ENCODE measurements around the gene ESR2. TPM values are rescaled to one million over a fixed set of nuclear protein-coding genes. Genes with fewer than 3 reads are reported as not detected.
"Not testable (repeated sequence)": the region's sequence is repeated elsewhere in the genome, so short reads cannot be mapped to it uniquely, and the experiment has no call there.

The ESR2 gene
- total RNA-seq, 1 donor from 2014 or later: 0.34 TPM

DNA sequence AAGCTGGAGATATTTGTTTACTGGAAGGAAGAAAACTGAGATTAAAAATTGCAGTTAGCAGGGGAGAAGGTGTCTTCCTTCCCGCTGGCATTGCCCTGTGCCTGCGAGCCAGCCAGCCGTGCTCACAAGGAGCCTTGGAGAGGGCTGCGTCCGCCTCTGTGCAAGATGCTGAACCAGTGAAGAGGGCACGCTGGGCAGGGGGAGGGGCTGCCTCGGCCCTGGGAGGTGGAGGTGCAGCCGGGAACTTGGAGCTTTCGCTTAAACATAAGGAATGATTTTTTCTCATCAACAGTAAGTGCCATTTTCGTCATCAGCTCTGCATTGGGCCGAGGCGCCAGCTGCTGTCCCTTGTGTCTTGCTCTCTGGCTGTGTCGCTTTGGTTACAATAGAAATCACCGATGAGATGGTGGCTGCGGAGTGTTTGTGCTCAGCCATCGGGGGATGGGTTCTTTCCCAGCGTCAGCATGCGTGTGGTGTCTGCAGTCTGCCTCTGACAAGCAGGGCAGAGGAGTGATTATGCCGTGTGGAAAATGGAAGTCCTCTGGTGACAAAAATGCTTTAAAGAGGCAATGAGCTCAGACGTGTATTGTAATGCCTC, 97.3 kb downstream of the ESR2 start:
- DNase-seq: no peak

DNA sequence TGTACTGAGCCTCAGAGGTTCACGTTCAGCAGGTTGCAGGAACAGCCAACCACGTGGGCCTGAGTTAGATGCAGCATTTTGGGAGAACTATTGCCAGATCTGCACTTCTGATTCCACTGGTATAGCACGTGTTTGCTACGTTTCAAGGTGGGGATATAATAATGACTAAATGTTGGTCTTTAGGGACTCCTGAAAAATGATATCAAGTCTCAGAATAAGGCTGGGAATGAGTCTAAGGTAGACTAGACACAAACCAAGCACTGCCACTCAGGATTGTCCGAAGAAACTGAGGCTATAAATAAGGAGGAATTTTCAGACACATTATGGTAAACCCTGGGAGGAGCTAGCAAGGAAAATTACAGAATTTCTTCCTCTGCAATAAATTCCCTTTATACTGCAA, 98.1 kb downstream of the ESR2 start:
- DNase-seq: no peak

DNA sequence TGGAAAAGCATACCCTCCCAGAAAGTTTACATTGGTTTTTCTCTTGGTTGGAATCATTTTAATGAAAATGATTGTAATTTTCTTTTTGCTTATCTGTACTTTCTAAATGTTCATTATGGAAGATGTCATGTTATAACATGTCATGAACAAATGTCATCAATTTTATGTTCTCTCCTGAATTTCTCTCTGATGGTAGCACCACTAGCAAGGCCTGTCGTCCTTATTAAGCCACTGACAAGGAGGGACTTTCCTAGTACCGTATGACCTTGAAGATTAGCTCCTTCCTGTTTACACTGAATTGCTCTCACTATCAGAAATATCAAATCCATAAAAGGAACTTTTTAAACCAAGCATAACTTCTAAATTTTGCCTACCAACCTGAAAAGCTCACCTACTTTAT, 99.0 kb downstream of the ESR2 start:
- DNase-seq: peak; percentile 25

DNA sequence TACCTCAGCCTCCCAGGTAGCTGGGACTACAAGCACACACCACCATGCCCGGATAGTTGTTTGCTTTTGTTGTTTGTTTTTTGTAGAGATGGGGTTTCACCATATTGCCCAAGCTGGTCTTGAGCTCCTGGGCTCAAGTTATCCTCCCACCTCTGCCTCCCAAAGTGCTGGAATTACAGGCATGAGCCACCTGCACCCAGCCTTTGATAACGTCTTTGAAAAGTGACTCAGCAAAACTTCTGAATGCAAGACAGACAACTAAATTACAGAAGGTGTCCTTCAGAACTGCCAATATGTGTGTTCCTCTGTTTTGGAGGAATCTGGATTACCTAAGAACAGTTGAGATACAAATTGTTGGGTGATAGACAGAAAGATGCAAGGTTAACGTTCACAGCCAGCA, 99.8 kb downstream of the ESR2 start:
- DNase-seq: no peak

DNA sequence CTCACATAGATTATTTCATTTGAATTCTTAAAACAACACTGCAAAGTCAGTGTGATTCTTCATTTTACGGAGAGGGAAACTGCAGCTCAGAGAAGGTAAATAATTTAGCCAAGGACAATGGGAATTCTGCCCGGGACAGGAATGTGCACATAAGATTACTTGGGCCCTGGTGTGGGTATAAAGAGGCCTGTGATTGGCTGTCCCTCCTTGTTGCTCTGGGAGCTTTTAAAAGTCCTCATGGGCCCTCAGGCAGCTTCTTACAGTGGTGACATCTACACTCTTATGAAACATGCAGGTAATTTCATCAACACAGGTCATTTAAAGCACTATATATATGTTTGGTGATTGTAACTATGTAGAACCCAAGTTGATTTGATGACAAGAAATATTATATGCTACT, 100.3 kb downstream of the ESR2 start:
- no peak for DNase-seq

DNA sequence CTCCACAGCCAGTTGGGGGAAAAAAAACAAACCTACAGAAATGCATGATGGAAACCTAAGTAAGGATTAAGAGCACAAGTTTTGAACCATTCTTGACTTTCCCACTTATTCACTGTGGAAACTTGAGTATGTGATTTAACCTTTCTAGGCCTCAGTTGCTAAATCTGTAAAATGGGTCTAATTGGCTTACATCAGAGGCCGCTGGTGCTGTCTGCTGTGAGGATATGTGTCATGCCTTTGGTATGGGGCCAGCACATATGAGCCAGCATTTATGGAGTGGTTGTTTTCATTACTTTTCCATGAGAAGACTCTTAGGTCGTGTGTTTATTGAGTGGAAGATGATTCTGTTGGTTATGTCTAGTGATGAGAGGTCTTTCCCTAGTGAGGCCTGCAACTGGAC, 102.4 kb downstream of the ESR2 start:
- peak; percentile 74 for DNase-seq

DNA sequence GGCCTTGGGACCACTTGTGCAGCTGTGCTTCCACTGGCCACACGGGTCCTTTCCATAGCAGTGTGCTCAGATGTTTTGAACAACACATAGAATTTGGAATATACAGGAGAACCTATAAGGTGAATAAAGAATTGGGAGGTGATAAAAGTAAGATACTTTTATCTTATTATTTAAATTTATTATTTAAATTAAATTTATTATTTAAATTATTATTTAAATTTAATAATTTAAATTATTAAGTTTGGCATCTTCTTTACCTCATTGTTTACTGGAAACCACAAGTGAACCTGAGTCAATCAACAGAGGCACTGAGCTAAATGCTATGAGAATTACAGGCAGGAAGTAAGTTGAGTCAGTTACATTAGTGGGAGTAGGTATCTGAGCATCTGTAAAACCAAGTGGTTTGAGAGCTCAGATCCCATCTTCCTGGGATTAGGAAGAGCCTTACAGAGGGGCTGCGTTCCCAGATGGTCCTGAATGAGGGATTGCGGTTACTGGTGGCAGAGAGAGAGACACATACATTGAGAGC, 103.1 kb downstream of the ESR2 start:
- DNase-seq: no peak

DNA sequence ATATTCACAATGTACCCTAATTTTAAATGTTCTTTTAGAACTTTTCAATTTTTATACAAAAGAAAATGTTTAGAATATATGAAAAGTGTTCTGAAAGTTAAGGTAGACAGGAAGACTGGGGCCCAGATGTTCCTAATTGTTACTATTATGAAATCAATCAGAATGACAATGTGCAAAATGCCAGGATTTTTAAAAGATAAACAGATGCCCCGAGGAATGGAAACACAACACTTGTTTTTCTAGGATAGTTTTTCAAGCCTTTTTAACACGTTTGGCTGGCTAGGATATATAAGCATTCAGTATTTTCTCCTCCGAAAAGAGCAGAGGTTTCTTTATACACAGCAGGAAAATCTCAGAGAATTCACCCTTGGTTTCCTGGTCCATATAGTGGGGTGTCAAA, 106.8 kb downstream of the ESR2 start:
- DNase-seq: no peak

DNA sequence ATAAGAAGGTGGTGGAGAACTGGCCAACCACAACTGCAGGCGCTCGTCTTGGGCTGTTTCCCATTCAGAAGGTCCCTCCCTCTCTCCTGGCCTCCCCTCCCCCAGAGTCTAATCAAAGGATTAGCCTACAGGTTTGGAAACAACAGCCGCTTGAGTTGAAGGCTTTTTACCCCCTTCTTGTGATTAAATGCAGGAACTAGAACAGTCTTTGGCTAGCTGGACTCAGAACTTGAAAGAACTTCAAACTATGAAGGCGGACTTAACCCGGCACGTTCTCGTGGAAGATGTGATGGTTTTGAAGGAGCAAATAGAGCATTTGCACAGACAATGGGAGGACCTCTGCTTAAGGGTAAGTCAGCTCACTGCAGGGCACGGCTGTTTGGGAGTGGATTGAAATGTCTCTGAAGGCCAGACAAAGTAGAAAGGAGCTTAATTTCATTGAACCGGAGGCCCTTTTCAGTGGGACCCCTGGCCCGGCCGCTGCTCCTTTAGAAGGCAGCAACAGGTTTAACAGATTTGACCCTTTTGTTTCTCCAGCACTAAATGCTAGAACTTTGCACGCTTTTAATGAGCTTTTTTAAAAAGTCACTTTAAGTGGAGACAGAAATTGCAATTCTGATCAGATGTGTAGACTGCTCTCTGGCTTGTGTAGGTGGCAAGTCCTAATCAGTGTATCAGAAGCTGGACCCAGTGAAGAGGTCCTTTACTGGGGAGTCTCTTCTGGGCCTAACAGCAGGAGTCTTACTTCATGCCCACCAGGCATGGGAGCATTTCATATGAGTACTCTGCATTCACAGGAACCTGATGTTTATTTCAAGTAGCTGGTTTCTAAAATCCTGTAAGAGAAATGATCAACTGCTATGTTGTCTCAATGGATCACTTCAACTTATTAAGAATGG, 107.7 kb downstream of the ESR2 start:
- no peak for DNase-seq

DNA sequence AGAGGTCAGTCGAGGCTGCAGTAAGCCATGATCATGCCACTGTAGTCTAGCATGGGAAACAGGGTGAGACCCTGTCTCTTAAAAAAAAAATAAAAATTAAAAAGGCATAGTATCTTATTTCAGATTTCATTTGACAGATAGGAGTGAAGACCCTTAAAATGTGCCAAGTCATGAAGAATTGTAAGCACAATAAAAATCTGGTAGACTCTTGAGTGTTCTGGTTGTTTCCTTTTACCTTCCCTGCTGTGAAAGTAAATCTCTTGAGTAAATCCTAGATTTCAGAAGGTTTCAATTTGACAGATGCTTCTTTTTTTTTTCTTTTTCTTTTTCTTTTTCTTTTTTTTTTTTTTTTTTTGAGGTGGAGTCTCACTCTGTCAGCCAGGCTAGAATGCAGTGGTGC, 109.0 kb downstream of the ESR2 start:
- DNase-seq: no peak

DNA sequence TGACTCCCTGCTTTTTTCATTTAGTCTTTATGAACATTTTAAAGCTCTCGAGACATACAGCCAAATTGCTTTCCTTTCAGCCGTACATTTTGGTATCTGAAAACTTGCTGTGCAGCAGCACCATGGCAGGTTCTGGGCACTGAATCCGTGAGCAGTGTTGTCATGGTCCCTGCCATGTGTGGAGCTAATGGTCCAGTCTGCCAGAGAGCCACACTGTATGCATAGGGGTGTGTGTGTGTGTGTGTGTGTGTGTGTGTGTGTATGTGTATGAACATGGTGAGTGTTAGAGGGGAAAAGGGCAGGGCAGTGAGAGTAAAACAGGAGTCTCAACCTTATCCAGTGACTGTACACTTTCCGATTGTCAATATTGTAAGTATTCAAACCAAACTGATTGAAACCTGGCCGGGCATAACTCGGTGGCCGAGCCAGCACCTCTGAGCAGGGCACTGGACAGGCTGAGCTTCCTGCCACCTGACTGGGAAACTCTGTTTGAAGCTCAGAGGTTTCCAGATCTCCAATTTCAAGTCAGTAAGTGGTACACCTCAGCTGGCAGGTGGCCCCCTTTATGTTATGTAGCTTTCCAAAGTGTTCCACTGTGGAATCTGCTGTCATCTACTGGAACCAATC, 110.0 kb downstream of the ESR2 start:
- DNase-seq: no peak

DNA sequence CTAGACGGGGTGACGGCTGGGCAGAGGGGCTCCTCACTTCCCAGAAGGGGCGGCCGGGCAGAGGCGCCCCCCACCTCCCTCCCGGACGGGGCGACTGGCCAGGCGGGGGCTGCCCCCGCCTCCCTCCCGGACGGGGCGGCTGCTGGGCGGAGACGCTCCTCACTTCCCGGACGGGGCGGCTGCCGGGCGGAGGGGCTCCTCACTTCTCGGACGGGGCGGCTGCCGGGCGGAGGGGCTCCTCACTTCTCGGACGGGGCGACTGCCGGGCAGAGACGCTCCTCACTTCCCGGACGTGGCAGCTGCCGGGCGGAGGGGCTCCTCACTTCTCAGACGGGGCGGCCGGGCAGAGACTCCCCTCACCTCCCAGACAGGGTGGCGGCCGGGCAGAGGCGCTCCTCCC, 111.3 kb downstream of the ESR2 start:
- DNase-seq: not testable (repeated sequence)

DNA sequence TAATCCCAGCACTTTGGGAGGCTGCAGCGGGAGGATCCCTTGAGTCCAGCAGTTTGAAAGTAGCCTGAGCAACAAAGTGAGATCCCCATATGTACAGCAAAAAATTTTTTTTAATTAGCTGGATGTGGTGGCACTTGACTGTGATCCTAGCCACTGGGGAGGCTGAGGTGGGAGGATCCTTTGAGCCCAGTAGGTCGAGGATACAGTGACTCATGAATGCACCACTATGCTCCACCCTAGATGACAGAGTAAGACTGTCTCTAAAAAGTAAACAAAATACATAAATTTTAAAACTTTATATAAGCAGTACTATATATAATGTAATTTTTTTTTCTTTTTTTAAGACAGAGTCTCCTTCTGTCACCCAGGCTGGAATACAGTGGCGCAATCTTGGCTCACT, 115.4 kb downstream of the ESR2 start:
- no peak for DNase-seq

DNA sequence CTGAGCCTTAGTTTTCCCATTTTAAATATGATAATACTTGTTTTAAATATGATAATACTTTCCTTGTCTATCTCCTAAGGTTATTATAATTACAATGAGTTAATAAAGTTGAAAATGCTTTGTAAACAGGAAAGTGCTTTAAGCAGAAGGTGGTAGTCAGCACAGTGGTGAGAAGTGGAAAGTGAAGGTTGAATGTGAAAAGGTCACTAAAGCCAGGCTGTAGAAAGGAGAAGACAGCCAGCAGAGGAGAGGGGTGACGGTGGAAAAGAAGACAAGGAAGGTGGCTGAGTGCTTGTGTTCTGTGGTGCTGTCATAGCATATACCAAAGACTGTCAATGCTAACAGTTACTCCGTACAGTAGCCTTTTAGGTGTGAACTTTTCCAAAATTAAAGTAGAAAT, 117.8 kb downstream of the ESR2 start:
- DNase-seq: no peak

DNA sequence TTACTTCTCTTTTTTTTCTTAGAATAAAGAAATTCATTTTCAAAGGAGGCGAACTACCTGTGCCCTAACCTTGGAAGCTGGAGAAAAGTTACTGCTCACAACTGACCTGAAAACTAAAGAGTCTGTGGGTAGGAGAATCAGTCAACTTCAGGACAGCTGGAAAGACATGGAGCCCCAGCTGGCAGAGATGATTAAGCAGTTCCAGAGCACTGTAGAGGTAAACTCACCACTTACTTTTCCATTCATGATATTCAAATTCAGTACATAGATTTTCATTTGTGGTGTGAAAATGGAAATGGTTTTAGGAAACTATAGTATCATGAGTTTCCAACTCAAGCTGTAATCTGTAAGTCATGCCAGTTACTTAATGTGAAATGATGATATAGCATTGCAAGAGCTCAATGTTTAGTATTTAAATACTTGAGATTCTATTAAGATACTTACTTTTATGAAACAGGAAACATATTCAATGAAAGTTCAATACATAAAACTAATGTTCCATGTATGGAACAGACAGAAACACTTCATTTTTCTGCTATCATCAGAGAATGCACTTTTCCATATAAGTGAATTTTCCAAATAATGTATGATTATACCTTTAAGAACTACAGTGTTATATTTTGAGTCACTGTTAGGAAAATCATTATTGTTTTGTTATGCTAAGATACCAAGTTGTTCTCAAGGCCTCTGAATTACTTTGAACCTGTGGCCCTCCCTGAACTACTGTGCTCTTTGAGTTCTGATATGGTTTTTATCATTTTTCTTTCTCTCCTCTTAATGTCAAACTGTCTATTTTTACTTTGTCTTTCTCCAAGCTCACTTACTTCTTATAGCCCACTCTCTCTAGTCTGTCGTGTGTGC, 119.0 kb downstream of the ESR2 start:
- DNase-seq: no peak

DNA sequence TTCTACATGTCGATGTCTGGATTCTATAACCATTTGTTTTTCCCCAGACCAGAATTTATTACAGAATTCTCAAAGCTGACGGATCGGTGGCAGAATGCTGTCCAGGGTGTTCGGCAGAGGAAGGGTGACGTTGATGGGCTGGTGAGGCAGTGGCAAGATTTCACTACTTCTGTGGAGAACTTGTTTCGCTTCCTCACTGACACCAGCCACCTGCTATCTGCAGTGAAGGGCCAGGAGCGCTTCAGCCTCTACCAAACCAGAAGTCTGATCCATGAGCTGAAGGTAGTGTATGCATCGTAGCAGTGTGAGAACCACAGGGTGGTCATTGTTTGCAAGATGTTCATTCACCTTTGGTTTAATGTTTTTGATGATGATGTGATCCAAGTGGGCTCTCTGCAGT, 124.0 kb downstream of the ESR2 start:
- no peak for DNase-seq

DNA sequence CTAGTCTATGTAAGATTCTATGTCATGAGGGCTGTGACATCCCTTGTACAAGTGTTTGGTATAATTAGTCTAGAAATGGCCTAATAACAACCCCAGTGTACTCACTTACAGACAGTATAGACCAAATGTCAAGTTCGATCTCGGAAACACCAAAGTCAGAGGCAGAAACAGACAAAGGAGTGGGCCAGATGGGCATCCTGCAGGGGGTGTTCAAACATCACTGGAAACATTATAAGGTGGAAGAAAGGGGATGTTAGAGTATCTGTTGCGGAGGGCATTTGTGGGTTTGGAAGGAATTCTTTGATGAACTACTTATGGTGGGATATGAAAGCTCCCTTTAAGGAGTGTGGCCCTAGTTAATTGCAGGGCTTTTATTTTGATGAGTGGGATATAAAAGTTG, 134.6 kb downstream of the ESR2 start:
- DNase-seq: no peak

DNA sequence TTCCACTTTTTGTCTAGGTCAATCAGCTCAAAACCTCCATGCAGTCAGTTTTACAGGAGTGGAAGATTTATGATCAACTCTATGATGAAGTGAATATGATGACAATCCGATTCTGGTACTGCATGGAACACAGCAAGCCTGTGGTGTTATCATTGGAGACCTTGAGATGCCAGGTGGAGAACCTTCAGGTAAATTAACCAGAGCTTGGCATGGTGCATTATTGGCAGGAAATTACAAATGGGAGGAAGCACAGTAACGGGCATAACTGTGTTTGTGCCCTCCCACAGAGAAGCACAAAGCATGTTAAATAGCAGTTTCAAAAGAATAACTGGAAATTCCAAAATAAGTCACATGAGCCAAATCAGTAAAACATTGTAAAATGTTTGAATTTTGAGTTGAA, 135.6 kb downstream of the ESR2 start:
- peak; percentile 18 for DNase-seq

DNA sequence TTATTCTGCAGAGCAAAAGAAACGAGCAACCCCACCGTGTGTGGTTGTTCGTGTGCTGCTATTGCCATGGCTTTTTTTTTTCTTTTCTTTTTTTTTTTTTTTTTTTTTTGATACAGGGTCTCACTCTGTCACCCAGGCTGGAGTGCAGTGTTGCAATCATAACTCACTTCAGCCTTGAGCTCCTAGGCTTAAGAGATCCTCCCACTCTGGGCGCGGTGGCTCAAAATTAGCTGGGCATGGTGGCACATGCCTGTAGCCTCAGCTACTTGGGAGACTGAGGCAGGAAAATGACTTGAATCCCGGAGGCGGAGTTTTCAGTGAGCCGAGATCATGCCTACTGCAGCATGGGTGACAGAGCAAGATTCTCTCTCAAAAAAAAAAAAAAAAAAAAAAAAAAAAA, 144.2 kb downstream of the ESR2 start:
- DNase-seq: no peak

DNA sequence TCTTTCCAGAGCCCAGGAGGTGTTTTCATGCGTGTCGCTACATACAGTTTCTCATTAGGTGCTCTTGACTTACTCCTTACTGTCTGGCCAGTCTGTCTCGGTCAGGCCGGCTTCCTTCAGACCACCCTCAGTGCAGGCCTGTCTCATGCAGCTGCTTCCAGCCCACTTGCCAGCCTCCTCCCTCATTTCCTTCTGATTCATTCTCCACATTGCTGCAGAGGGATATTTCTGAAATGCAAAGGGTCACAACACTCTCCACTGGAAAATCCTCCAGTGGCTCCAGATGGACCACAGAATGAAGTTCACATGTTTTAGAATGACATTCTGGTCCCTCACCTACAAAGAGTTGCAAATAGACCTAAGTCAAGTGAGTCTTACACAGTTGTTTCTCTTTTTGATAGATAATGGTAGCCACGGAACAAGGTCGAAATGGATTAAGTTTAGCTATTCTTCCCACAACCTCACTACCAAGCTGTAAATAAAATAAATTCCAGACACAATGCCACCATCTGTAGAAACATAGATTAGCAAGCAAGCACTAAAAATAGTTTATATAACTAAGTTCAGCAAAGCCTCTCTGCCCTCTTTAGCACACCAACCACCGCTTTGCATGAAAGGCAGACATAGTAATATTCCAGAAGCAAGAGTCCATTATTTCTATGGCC, 146.9 kb downstream of the ESR2 start:
- DNase-seq: peak; percentile 32

DNA sequence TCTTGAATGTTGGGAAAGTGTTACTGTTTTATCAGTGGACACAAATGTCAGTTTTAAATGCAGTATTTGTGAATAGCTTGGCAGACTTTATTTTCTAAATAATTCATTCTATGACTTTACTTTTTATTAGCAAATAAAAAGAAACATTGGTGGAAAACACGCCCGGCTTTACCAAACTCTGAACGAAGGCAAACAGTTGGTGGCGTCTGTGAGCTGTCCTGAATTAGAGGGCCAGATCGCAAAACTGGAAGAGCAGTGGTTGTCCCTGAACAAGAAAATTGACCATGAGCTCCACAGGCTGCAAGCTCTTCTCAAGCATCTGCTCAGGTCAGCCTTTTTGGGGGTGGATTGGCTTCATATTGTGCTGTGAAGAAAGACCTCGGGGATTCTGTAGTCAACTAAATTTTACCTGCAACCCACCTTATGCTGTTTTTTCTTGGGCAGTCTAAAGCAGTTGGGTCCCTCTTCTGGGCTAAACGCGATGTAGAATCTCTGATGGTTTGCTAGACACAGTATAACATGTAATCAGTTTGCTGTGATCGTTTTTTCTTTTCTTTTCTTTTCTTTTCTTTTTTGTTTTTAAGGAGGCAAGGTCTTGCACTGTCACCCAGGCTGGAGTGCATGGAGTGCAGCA, 156.4 kb downstream of the ESR2 start:
- DNase-seq: peak; percentile 56

DNA sequence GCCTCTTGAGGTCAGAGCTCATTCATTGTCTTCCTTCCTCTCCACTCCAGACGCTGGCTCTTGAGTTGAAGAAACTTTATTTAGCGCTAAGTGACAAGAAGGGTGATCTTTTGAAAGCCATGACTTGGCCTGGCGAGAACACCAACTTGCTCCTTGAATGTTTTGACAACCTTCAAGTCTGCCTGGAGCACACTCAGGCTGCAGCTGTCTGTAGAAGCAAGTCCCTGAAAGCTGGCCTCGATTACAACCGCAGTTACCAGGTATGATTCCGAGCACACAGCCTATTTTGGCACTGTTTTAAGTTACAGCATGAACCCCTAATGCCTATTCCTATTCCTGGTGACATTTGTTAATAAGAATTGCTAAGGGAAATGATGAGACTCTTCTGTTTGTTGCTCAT, 167.6 kb downstream of the ESR2 start:
- DNase-seq: no peak

Data from dermis blood vessel endothelial cell (primary cell).